Smooth muscle cell of trachea (primary cell): ENCODE results near the gene GP1BB. TPM values are rescaled to one million over a fixed set of nuclear protein-coding genes. Genes with fewer than 3 reads are reported as not detected.

Experiments
- total RNA-seq: library from RNA; depleted of rRNA; stranded (reverse); fragments of >200 nt; gene quantifications from 2 replicates; pipeline ENCODE4 v1.2.1, GENCODE V29; 2014

Gene GP1BB
- 0.73 and 6.6 TPM in 2 replicates for total RNA-seq

DNA sequence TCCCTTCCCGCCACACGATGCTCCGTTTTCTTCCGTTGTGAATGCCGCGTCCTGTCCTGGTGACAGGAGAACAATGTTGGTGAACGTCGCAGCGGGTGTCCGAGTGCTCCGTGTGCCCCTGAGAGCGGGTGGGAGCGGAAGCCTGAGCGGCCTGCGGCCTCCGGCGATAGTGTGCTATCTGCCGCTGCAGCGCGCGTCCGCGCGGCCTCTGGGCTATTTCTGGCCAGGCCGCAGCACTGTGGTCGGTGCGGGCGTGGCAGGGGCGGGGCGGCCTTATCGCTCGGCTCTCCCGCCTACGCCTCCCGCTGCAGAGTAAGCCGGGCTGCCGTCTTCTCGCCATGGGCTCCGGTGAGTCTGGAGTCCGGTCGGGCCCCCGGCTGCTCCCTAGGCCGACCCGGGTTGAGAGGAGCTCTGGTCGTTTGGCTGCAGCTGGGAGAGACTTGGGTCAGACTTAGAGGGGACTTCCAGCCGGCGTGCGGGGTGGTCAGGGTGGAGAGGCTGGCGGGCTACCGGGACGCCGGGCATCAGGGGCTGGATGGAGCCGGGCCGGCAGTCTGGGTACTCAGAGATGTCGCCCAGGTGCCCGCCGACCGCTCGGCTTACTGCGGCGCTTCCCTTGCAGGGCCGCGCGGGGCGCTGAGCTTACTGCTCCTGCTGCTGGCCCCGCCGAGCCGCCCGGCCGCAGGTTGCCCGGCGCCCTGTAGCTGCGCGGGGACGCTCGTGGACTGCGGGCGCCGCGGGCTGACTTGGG is at the start of gene GP1BB:
GP1BB (plus strand) TSS at position 308 of the 751 bp plus-strand sequence; CDS start at position 339, 31 bp downstream.

DNA sequence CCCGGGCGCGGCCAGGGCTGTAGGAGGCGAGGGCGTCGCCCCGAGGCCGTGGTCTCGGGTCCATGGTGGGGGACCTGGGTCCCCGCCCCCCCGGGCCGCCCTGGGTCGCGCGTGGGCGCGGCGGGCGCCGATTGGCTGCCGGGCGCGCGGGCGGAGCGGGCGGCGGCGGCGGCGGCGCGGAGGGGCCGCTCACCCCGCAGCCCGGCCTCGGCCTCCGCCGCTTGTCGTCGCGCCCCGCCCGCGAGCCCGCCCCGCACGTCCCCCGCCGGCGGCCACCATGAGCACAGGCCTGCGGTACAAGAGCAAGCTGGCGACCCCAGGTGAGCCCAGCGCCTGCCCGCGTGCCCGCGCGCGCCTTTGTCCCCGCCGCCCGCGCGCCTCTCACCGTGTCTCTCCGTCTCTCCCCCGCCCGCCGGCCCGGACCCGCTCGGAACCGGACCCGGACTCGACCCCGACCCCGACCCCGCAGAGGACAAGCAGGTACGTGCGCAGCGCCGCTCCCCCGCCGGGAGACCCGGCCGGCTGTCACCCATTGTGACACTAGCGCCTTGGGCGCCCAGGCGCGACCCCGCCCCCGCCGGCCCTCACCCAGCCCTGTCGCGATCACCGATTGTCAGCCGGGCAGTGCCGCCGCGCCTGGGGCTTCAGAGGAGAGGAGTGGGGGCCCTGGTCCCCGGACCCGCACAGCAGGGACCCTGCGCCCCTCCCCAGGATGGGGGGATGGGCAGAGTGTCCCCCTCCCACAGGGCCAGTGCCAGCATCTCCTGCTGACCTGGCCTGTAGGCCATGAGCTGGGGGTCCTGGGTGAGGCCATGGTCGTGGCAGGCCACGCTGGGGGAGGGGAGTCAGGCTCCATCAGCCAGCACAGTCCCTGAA is 8.8 kb upstream of the GP1BB start, which contains the start of gene SEPTIN5:
SEPTIN5 (plus strand) TSS at position 192 of the 876 bp plus-strand sequence; CDS start at position 278, 86 bp downstream.

DNA sequence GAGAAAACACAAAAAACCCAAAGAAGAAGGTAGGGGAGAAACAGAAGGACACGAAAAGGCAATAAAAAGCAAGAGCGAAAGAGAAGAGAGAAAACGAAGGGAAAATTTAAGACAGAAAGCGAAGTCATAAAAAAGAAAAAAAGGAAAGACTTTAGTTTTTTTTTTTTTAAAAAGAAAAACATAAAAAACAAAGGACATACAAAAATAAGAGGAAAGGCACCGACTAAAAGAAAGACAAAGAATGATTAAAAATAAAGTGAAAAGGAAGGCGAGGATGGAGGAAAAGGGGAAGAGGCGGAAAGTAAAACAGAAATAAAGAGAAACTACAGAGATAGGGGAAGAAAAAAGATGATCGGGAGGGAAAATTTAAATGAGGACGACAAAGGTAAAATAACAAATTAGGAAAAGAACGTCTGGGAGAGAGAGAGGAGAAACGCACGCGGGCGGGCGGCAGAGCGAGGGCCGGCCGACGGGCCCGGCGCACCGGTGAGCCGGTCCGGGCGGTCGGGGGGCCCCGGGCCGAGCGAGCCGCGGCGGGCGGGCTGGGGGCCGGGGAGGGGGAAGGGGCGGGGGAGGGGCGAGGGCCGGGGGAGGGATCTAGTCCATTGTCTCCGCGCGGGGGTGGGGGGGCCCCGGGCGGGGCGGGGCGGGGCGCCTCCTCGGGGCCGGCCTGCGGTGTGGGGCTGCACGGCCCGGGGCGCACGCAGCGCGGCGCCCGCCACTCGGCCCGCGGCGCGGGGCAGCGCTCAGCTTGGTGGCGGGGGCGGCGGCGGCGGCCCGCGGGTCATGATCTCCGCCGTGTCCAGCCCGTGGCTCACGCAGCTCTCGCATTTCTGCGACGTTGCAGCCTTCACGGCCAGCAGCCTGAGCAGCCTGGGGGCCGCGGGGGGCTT is 37.0 kb downstream of the GP1BB start, which contains the start of gene TBX1:
TBX1 (plus strand) TSS at position 721 of the 893 bp plus-strand sequence; CDS start at position 787, 66 bp downstream.

Other genes with a start within 250 kb of the GP1BB start
- gene UFD1, start 244.3 kb upstream of the GP1BB start, total RNA-seq: 42.0 and 71.0 TPM in 2 replicates
- gene CDC45, start 243.6 kb upstream of the GP1BB start, total RNA-seq: 3.0 and 12.2 TPM in 2 replicates
- 0.17 and 2.2 TPM in 2 replicates for gene CLDN5, start 199.1 kb upstream of the GP1BB start, total RNA-seq
- gene SEPTIN5, start 9.0 kb upstream of the GP1BB start, total RNA-seq: 9.6 and 39.7 TPM in 2 replicates
- gene TBX1, start 37.2 kb downstream of the GP1BB start, total RNA-seq: 0.17 and 0.44 TPM in 2 replicates
- gene GNB1L, start 131.3 kb downstream of the GP1BB start, total RNA-seq: 7.1 and 7.9 TPM in 2 replicates
- 6.8 and 10.1 TPM in 2 replicates for gene RTL10, start 131.3 kb downstream of the GP1BB start, total RNA-seq
- gene COMT, start 218.2 kb downstream of the GP1BB start, total RNA-seq: 194 and 410 TPM in 2 replicates
- gene TXNRD2, start 218.3 kb downstream of the GP1BB start, total RNA-seq: 16.5 and 28.5 TPM in 2 replicates